Pancreas (tissue), 10 donors: ENCODE data around the gene MAB21L2. TPM values are rescaled to one million over a fixed set of nuclear protein-coding genes. Genes with fewer than 3 reads are reported as not detected.
"Not testable (repeated sequence)": the region's sequence is repeated elsewhere in the genome, so short reads cannot be mapped to it uniquely, and the experiment has no call there.

Source experiments
- ATAC-seq, 4 donors: fragments of 200-7000 bp; cut with Tn5 transposase; one replicate each; pipeline versions ENCODE4 v1.8.0 to v1.9.1; 2020; ENCODE audit warnings: mild to moderate bottlenecking in 4 of 4, moderate library complexity in 4 of 4
- DNase-seq, 6 donors: peaks; one replicate each; pipeline ENCODE4 v3.0.0-alpha.2; 2020
- FAIRE-seq: peaks from 2 replicates; lab custom pipeline; 2012; peaks lifted over from hg19 to GRCh38; lab: Jason Lieb, UNC
- H3K27ac ChIP-seq, 4 donors: fragments of 200-600 bp; sonication (generic); 1 replicate in 3 of 4; 2 replicates in 1 of 4; pipeline versions ENCODE4 v1.5.0 to v1.8.0; 2020
- H3K27me3 ChIP-seq, 4 donors: fragments of 200-600 bp; one replicate each; pipeline ENCODE4 v1.8.0; 2021
- H3K36me3 ChIP-seq, 3 donors: fragments of 200-600 bp; sonication (generic) in 1 of 3; one replicate each; pipeline versions ENCODE4 v1.5.0 to v1.8.0; 2020 to 2021
- H3K4me1 ChIP-seq, 3 donors: fragments of 200-600 bp; one replicate each; pipeline ENCODE4 v1.8.0; 2021
- H3K4me3 ChIP-seq, 4 donors: fragments of 200-600 bp; sonication (generic) in 2 of 4; one replicate each; pipeline versions ENCODE4 v1.5.0 to v1.8.0; 2020 to 2021
- H3K9me3 ChIP-seq, 4 donors: fragments of 200-600 bp; one replicate each; pipeline ENCODE4 v1.8.0; 2021
- WGBS, 2 donors: extraction: QIAGEN DNeasy Blood & Tissue Kit; methylation state at CpG; one replicate each; pipeline ENCODE4 v1.1.7; 2013; 5-methylcytosine and 5-hydroxymethylcytosine counted together
- intact Hi-C, 3 donors: fragments of 100-400 bp; cut with DNase I; formaldehyde crosslinking; loops; one replicate each; pipeline versions ENCODE4 v1.11.1 to v1.14.2; 2022
- polyA plus RNA-seq, 2 donors: library from polyadenylated mRNA; stranded (reverse); fragments of 200-250 nt; gene quantifications; one replicate each; pipeline ENCODE4 v1.2.3, GENCODE V29; 2013
- total RNA-seq, 6 donors: library from RNA; stranded (reverse); fragmentation: NEBNext Ultra II Directional in 4 of 6; extraction: Animal tissue kit (Norgen Biotek cat#: 25700) in 4 of 6; gene quantifications; one replicate each; pipeline versions ENCODE4 v1.2.1 to v1.2.4, GENCODE V29; 2021 to 2023
- TF ChIP-seq, protein P1 (sequence below), 4 donors: fragments of 200-600 bp; sonication (generic) in 3 of 4; IDR thresholded peaks; one replicate each; pipeline versions ENCODE4 v1.5.0 to v1.8.0; 2021; ENCODE audit warnings: antibody characterized with exemption in 4 of 4
- donor health status: healthy with polysubstance abuse.
- donor health status: DM: no; HTN: no; CAD: no; lungs with moderate emphysema.
- donor health status: DM: no; HTN: no; CAD: no.
- donor health status: control.
- donor health status: control.
- donor health status: Bipolar disorder and iron deficiency.
- donor health status: DM: yes; HTN: yes; CAD: no.
- donor health status: DM: no; HTN: no; CAD: no.
- donor health status: DM: no; HTN: no; CAD: no.
- donor health status: DM: yes; HTN: yes; CAD: no.

Gene MAB21L2
- under 1 TPM in 2 of 6 donors, not detected in 4; 0.09 to 0.20 TPM for total RNA-seq
- under 1 TPM; 0.12 to 0.15 TPM for polyA plus RNA-seq

- Histone ChIP-seq H3K27ac (no peak within 1 kb of the TSS), H3K4me1 (peaks cover 8 to 13% (median 10%) of the 10 kb centered on the region in 3 donors), H3K9me3 (no peaks in the 10 kb centered on the region), H3K36me3 (peaks cover 0 to 9% (median 0%) of the 10 kb centered on the region in 3 donors), H3K27me3 (no peaks in the 10 kb centered on the region), H3K4me3 (no peak within 1 kb of the TSS)
- DNase-seq: no peak
- 92 to 94% methylated on average over 27 of the region's 27 CpGs for WGBS, 2 donors
- FAIRE-seq: no peak
- TF ChIP-seq, protein P1, sequence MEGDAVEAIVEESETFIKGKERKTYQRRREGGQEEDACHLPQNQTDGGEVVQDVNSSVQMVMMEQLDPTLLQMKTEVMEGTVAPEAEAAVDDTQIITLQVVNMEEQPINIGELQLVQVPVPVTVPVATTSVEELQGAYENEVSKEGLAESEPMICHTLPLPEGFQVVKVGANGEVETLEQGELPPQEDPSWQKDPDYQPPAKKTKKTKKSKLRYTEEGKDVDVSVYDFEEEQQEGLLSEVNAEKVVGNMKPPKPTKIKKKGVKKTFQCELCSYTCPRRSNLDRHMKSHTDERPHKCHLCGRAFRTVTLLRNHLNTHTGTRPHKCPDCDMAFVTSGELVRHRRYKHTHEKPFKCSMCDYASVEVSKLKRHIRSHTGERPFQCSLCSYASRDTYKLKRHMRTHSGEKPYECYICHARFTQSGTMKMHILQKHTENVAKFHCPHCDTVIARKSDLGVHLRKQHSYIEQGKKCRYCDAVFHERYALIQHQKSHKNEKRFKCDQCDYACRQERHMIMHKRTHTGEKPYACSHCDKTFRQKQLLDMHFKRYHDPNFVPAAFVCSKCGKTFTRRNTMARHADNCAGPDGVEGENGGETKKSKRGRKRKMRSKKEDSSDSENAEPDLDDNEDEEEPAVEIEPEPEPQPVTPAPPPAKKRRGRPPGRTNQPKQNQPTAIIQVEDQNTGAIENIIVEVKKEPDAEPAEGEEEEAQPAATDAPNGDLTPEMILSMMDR (IDR thresholded peaks at IDR 0.05): no peak
- no peak for ATAC-seq
- intact Hi-C loops: no loop called here
These were observed at the start of gene MAB21L2 for GRCh38 chr4:150582146-150582872. Gene MAB21L2 (plus strand): TSS chr4:150582151. CDS start chr4:150583030, 879 bp downstream.

- Histone ChIP-seq H3K36me3 (no peaks in the 10 kb centered on the region), H3K27ac (no peak overlapping the region), H3K4me1 (no peaks in the 10 kb centered on the region), H3K27me3 (no peaks in the 10 kb centered on the region), H3K4me3 (no peak overlapping the region), H3K9me3 (no peaks in the 10 kb centered on the region)
- WGBS, 2 donors: 95 to 97% methylated on average over 3 of the region's 3 CpGs
- FAIRE-seq (no peak), DNase-seq (no peak), ATAC-seq (no peak)
- intact Hi-C loops: no loop called here
- TF ChIP-seq, protein P1 (IDR thresholded peaks at IDR 0.05): no peak
These were observed 48.3 kb upstream of the MAB21L2 start for GRCh38 chr4:150533673-150534072.

- intact Hi-C loops: no loop called here
- TF ChIP-seq, protein P1 (IDR thresholded peaks at IDR 0.05): no peak
- no peaks in the 10 kb centered on the region for H3K27me3 ChIP-seq
- FAIRE-seq (no peak), DNase-seq (no peak), ATAC-seq (no peak)
- no peaks in the 10 kb centered on the region for H3K4me1 ChIP-seq
- no peaks in the 10 kb centered on the region for H3K9me3 ChIP-seq
- no peaks in the 10 kb centered on the region for H3K36me3 ChIP-seq
- no peak overlapping the region for H3K4me3 ChIP-seq
- no peak overlapping the region for H3K27ac ChIP-seq
These were observed 47.1 kb upstream of the MAB21L2 start for GRCh38 chr4:150534818-150535217.

DNA sequence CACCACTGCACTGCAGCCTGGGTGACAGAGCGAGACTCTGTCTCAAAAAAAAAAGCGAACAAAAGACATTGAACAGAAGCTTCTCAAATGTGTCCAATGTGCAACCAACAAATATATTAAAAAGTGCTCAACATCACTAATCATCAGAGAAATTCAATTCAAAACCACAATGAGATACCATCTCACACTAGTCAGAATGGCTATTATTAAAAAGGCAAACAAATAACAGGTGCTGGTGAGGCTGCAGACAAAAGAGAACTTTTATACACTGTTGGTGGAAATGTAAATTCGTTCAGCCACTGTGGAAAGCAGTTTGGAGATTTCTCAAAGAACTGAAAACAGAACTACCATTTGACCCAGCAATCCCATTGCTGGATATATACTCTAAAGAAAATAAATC is 44.0 kb upstream of the MAB21L2 start:
- H3K36me3 ChIP-seq, ATAC-seq, H3K27me3 ChIP-seq, DNase-seq, H3K9me3 ChIP-seq, FAIRE-seq, intact Hi-C loops, H3K4me3 ChIP-seq, H3K27ac ChIP-seq, H3K4me1 ChIP-seq: not testable (repeated sequence)
- 95 to 99% methylated on average over 3 of the region's 3 CpGs for WGBS, 2 donors

DNA sequence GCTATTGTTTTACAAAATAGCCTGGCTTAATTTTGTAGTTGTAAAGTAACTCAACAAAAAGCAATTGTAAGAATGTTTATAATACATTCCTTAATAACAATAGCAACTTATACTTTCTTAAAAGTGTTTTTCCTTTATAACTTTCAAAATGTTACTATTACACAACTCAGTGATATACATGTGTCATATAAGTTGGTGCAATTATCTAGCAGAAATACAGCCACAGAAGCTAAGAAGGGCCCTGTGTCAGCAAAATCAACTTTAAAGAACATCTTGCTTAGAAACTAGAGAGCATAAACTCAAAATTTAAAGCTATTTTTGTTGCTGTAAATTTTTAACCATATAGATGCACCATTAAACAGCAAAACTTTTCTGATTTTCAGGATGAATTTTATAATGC is 41.4 kb upstream of the MAB21L2 start:
- intact Hi-C loops: no loop called here
- Histone ChIP-seq H3K27me3 (no peaks in the 10 kb centered on the region), H3K4me1 (peaks cover 0 to 6% (median 0%) of the 10 kb centered on the region in 3 donors), H3K27ac (no peak overlapping the region), H3K9me3 (no peaks in the 10 kb centered on the region), H3K4me3 (no peak overlapping the region), H3K36me3 (no peaks in the 10 kb centered on the region)
- ATAC-seq (no peak), DNase-seq (no peak), FAIRE-seq (no peak)
- TF ChIP-seq, protein P1 (IDR thresholded peaks at IDR 0.05): no peak
